NB4 (cell line): ENCODE results near the gene STX8.

Experiments used
- DNase-seq: peaks from one replicate; pipeline ENCODE4 v3.0.0; 2010; ENCODE audit warnings: low read depth
- H3K4me3 ChIP-seq: one replicate; pipeline ENCODE4 v1.5.1; 2011; ENCODE audit warnings: mild to moderate bottlenecking, low read depth, low read length, moderate library complexity
- MAX ChIP-seq: IDR thresholded peaks from 2 replicates; pipeline ENCODE4 v1.6.1; 2011; ENCODE audit warnings: low read depth, low read length
- MYC ChIP-seq: IDR thresholded peaks from 2 replicates; pipeline ENCODE4 v1.6.1; 2011; ENCODE audit warnings: low read depth, low read length
- POLR2A ChIP-seq: IDR thresholded peaks from 2 replicates; pipeline ENCODE4 v1.6.1; 2011; ENCODE audit warnings: mild to moderate bottlenecking; ENCODE audit not compliant: insufficient read length; ENCODE audit errors: extremely low read depth
- TF ChIP-seq, protein P1 (sequence below): IDR thresholded peaks from one replicate; pipeline ENCODE4 v1.5.1; 2012; ENCODE audit warnings: low read depth, low read length

STX8 gene

DNA sequence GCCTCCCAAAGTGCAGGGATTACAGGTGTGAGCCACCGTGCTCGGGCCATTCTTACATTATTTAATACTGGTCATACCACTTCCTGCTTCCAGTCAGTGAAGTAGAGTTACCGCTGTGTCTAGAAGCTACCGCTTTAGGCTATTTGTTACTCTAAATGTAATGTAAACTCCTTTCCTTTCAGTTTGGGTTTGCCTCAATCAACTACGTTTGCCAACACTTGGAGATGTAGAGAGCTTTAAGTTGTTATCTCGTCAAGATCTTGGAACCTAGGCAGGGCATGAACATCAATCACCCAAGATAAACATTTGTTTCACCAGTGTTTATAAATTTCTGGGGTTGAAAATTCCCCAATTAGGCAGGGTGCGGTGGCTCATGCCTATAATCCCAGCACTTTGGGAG is 275.9 kb downstream of the STX8 start:
- TF ChIP-seq, protein P1, sequence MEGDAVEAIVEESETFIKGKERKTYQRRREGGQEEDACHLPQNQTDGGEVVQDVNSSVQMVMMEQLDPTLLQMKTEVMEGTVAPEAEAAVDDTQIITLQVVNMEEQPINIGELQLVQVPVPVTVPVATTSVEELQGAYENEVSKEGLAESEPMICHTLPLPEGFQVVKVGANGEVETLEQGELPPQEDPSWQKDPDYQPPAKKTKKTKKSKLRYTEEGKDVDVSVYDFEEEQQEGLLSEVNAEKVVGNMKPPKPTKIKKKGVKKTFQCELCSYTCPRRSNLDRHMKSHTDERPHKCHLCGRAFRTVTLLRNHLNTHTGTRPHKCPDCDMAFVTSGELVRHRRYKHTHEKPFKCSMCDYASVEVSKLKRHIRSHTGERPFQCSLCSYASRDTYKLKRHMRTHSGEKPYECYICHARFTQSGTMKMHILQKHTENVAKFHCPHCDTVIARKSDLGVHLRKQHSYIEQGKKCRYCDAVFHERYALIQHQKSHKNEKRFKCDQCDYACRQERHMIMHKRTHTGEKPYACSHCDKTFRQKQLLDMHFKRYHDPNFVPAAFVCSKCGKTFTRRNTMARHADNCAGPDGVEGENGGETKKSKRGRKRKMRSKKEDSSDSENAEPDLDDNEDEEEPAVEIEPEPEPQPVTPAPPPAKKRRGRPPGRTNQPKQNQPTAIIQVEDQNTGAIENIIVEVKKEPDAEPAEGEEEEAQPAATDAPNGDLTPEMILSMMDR = no peak
- TF ChIP-seq POLR2A (no peak), MYC (no peak), MAX (no peak)
- DNase-seq = no peak
- no peak overlapping the region for H3K4me3 ChIP-seq

DNA sequence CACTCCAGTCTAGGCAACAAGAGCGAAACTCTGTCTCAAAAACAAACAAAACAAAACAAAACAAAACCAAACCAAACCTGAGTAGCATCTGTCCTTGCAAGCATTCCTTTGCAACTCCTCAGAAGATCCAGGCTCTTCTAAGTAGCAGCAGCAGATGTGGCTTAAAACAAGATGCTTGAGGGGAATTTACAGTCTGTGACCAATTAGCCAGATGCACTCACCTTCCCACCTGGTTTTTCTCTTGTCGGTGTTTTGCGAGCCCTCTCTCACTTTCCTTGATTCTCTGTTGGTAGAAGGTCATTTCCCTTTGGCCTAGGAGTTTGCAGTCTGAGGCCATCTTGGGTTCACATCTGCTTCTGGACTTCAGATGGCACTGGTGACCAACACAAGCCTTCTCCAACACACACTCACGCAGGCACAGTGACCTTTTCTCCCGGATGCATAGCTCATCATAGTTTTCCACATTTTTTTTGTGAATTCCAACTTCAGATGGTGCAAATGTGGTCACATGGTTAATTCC is 276.8 kb downstream of the STX8 start:
- TF ChIP-seq, protein P1 = no peak
- TF ChIP-seq MYC = no peak
- no peak for TF ChIP-seq POLR2A
- TF ChIP-seq MAX = no peak
- no peak overlapping the region for H3K4me3 ChIP-seq
- DNase-seq = no peak

DNA sequence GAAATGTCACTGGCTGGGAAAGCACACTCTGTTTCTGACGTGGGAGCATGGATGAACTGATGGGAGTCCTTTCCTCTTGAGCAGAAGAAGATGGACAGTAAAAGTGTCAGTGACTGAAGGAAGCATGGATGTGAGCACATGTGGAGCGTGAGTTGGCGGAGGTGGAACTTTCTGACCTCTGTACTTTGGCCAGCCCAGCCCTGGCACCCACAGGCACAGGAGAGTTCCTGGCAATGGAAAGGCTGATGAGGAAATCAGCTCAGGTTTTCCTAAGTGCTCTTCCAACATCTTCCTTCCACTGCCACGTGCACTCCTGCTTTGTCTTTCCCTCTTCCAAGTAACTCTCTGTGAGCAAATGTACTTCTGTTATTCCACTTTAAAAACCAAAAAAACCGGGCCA is 277.5 kb downstream of the STX8 start:
- DNase-seq = no peak
- no peak for TF ChIP-seq MAX
- TF ChIP-seq, protein P1 = no peak
- H3K4me3 ChIP-seq = no peak overlapping the region

DNA sequence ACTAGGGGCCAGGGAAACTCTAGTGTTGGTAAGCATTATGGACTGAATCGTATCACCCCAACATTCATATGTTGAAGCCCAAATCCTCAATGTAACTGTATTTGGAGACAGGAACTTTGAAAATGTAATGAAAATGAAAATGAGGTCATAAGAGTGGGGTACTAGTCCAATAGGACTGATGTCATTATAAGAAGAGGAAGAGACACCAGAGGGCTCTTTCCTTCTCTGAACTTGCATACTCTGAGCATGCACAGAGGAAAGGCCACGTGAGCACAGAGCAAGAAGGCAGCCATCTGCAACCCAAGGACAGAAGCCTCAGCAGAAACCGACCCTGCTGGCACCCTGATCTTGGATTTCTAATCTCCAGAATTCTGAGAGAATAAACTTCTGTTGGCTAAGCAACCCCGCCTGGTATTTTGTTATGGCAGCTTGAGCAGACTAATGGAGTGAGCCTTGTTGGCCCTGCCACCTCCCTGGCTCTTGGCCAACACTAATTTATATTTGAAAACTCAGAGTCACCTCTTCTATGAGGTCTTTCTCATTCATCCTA is 280.9 kb downstream of the STX8 start:
- no peak overlapping the region for H3K4me3 ChIP-seq
- no peak for TF ChIP-seq POLR2A
- no peak for TF ChIP-seq MYC
- no peak for TF ChIP-seq MAX
- TF ChIP-seq, protein P1 = no peak
- no peak for DNase-seq

DNA sequence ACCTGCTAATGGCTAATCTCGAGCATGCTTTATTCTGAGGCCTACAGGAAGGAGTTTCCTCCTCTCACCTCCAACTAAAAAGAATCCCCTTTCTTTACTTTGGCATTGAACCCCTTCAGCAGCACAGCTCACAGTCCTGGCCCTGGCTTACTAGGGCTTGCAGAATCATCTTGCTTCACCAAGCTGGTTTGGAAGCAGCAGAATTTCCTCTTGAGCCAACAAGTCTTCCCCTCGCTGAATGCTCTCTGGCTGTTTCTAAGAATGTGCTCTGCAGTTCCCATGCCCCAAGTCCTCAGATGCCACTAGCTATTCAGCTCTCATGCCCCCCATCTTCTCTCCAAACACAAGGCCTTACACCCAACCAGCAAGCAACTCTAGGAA is 283.1 kb downstream of the STX8 start:
- TF ChIP-seq MYC (no peak), MAX (no peak), POLR2A (no peak)
- TF ChIP-seq, protein P1 = no peak
- H3K4me3 ChIP-seq = no peak overlapping the region
- no peak for DNase-seq
